HL-60 (cell line): Measurements from ENCODE around the gene XNDC1N.
"Not testable (repeated sequence)": the region's sequence is repeated elsewhere in the genome, so short reads cannot be mapped to it uniquely, and the experiment has no call there.

ENCODE experiments used
- GABPA ChIP-seq: IDR thresholded peaks from 2 replicates; pipeline ENCODE4 v1.6.1; 2012; ENCODE audit warnings: low read depth
- POLR2AphosphoS5 ChIP-seq: IDR thresholded peaks from 2 replicates; pipeline ENCODE4 v1.6.1; 2012; ENCODE audit warnings: low read depth
- SPI1 ChIP-seq: IDR thresholded peaks from 2 replicates; pipeline ENCODE4 v1.6.1; 2012; ENCODE audit warnings: low read depth, mild to moderate bottlenecking, borderline replicate concordance
- TF ChIP-seq, protein P1 (sequence below): IDR thresholded peaks from one replicate; pipeline ENCODE4 v1.5.1; 2011; ENCODE audit warnings: low read length, control low read depth, inconsistent platforms; ENCODE audit not compliant: insufficient read depth
- TF ChIP-seq, protein P2 (sequence below): IDR thresholded peaks from 2 replicates; pipeline ENCODE4 v1.6.1; 2012; ENCODE audit warnings: low read depth; ENCODE audit not compliant: insufficient replicate concordance

DNA sequence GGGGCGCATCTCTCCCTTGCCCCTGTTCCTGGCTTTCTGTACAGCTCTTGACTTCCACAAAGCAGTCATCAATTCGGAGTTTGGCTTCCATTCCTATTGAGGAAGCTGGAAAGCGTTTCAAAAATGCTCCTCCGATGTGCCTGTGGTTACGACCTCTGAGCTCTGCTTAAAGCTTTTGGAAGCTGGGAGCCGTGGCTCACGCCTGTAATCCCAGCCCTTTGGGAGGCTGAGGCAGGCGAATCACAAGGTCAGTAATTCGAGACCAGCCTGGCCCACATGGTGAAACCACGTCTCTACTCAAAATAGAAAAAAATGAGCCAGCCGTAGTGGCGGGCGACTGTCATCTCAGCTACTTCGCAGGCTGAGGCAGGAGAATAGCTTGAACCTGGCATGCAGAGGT is 27.3 kb downstream of the XNDC1N start:
- TF ChIP-seq, protein P1, sequence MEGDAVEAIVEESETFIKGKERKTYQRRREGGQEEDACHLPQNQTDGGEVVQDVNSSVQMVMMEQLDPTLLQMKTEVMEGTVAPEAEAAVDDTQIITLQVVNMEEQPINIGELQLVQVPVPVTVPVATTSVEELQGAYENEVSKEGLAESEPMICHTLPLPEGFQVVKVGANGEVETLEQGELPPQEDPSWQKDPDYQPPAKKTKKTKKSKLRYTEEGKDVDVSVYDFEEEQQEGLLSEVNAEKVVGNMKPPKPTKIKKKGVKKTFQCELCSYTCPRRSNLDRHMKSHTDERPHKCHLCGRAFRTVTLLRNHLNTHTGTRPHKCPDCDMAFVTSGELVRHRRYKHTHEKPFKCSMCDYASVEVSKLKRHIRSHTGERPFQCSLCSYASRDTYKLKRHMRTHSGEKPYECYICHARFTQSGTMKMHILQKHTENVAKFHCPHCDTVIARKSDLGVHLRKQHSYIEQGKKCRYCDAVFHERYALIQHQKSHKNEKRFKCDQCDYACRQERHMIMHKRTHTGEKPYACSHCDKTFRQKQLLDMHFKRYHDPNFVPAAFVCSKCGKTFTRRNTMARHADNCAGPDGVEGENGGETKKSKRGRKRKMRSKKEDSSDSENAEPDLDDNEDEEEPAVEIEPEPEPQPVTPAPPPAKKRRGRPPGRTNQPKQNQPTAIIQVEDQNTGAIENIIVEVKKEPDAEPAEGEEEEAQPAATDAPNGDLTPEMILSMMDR: not testable (repeated sequence)
- TF ChIP-seq, protein P2, sequence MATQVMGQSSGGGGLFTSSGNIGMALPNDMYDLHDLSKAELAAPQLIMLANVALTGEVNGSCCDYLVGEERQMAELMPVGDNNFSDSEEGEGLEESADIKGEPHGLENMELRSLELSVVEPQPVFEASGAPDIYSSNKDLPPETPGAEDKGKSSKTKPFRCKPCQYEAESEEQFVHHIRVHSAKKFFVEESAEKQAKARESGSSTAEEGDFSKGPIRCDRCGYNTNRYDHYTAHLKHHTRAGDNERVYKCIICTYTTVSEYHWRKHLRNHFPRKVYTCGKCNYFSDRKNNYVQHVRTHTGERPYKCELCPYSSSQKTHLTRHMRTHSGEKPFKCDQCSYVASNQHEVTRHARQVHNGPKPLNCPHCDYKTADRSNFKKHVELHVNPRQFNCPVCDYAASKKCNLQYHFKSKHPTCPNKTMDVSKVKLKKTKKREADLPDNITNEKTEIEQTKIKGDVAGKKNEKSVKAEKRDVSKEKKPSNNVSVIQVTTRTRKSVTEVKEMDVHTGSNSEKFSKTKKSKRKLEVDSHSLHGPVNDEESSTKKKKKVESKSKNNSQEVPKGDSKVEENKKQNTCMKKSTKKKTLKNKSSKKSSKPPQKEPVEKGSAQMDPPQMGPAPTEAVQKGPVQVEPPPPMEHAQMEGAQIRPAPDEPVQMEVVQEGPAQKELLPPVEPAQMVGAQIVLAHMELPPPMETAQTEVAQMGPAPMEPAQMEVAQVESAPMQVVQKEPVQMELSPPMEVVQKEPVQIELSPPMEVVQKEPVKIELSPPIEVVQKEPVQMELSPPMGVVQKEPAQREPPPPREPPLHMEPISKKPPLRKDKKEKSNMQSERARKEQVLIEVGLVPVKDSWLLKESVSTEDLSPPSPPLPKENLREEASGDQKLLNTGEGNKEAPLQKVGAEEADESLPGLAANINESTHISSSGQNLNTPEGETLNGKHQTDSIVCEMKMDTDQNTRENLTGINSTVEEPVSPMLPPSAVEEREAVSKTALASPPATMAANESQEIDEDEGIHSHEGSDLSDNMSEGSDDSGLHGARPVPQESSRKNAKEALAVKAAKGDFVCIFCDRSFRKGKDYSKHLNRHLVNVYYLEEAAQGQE: not testable (repeated sequence)
- TF ChIP-seq POLR2AphosphoS5, GABPA, SPI1: not testable (repeated sequence)
